B cell (primary cell): ENCODE results near the gene RGS14. TPM values are rescaled to one million over a fixed set of nuclear protein-coding genes. Genes with fewer than 3 reads are reported as not detected.

Source experiments
- ATAC-seq: fragments of 200-7000 bp; cut with Tn5 transposase; one replicate; pipeline ENCODE4 v1.10.0; 2021; ENCODE audit warnings: low read depth, mild to moderate bottlenecking, moderate number of reproducible peaks, moderate library complexity
- CTCF ChIA-PET: fragments of 350-600 bp; sonication (Branson Sonifier 250); formaldehyde crosslinking; loops from one replicate; lab custom pipeline; 2021; ENCODE audit warnings: antibody characterized with exemption, inconsistent platforms; lab: Charles Lee
- POLR2A ChIA-PET: fragments of 350-600 bp; sonication (Branson Sonifier 250); formaldehyde crosslinking; loops from one replicate; lab custom pipeline; 2021; ENCODE audit warnings: antibody characterized with exemption; lab: Charles Lee
- DNase-seq: peaks from one replicate; pipeline ENCODE4 v3.0.0; 2013
- H2AFZ ChIP-seq: 2 replicates; pipeline ENCODE4 v1.6.1; 2012; ENCODE audit warnings: mild to moderate bottlenecking, low read depth, low read length; ENCODE audit not compliant: insufficient read depth, poor library complexity, severe bottlenecking
- H3K27ac ChIP-seq, 2 donors: 1 replicate in 1 of 2; 2 replicates in 1 of 2; pipeline ENCODE4 v1.5.1; 2012 to 2013; ENCODE audit warnings: low read length in 2 of 2, mild to moderate bottlenecking in 2 of 2, moderate library complexity in 1 of 2
- H3K27me3 ChIP-seq, 4 experiments: fragments of 200-600 bp in 1 of 4; sonication (generic) in 1 of 4; replicated peaks in 1 of 4; 1 replicate in 2 of 4; 2 replicates in 2 of 4; pipeline versions ENCODE4 v1.6.1 to v1.7.0; 2013 to 2016; ENCODE audit warnings: low read length in 3 of 4, mild to moderate bottlenecking in 2 of 4, mixed read lengths in 1 of 4, moderate library complexity in 1 of 4; ENCODE audit not compliant: insufficient read depth in 4 of 4, control insufficient read depth in 3 of 4; ENCODE audit errors: control extremely low read depth in 1 of 4
- H3K36me3 ChIP-seq, 2 experiments: replicated peaks in 1 of 2; 1 replicate in 1 of 2; 2 replicates in 1 of 2; pipeline versions ENCODE4 v1.6.1 to v1.7.1; 2013; ENCODE audit warnings: low read length in 1 of 2; ENCODE audit not compliant: insufficient read depth in 2 of 2, control insufficient read depth in 1 of 2; ENCODE audit errors: control extremely low read depth in 1 of 2, extremely low read depth in 1 of 2
- H3K4me1 ChIP-seq, 2 donors: fragments of 200-600 bp in 1 of 2; sonication (generic) in 1 of 2; 1 replicate in 1 of 2; 2 replicates in 1 of 2; pipeline versions ENCODE4 v1.5.1 to v1.6.1; 2013 to 2017; ENCODE audit warnings: low read length in 2 of 2; ENCODE audit not compliant: control insufficient read depth in 2 of 2, insufficient read depth in 2 of 2
- H3K4me2 ChIP-seq: replicated peaks from 2 replicates; pipeline ENCODE3; 2012; ENCODE audit warnings: mild to moderate bottlenecking, low read depth, low read length; ENCODE audit not compliant: poor library complexity, severe bottlenecking
- H3K4me3 ChIP-seq, 5 experiments: fragments of 200-600 bp in 1 of 5; sonication (generic) in 1 of 5; 1 replicate in 3 of 5; 2 replicates in 2 of 5; pipeline versions ENCODE4 v1.5.1 to v1.7.0; 2011 to 2016; ENCODE audit warnings: low read length in 4 of 5, mild to moderate bottlenecking in 4 of 5, low read depth in 2 of 5, control low read depth in 1 of 5, moderate library complexity in 1 of 5; ENCODE audit not compliant: insufficient read depth in 1 of 5; ENCODE audit errors: control extremely low read depth in 1 of 5, extremely low read depth in 1 of 5
- H3K79me2 ChIP-seq: fragments of 200-600 bp; sonication (generic); one replicate; pipeline ENCODE4 v1.6.0; 2016; ENCODE audit warnings: low read length; ENCODE audit not compliant: control insufficient read depth, insufficient read depth
- H3K9ac ChIP-seq: fragments of 200-600 bp; sonication (generic); 2 replicates; pipeline ENCODE4 v1.6.1; 2017; ENCODE audit warnings: mild to moderate bottlenecking, low read length, moderate library complexity
- H3K9me3 ChIP-seq, 3 donors: one replicate each; pipeline versions ENCODE4 v1.6.1 to v1.7.1; 2013; ENCODE audit warnings: low read length in 2 of 3; ENCODE audit not compliant: control insufficient read depth in 2 of 3, insufficient read depth in 1 of 3; ENCODE audit errors: control extremely low read depth in 1 of 3
- H4K20me1 ChIP-seq: 2 replicates; pipeline ENCODE4 v1.6.0; 2012; ENCODE audit warnings: mild to moderate bottlenecking, low read length; ENCODE audit not compliant: insufficient read depth, control insufficient read depth, poor library complexity, severe bottlenecking
- H3K27ac Mint-ChIP-seq: one replicate; pipeline ENCODE4 v1.8.0; 2021; ENCODE audit warnings: mixed read lengths
- H3K27me3 Mint-ChIP-seq: one replicate; pipeline ENCODE4 v1.8.0; 2021; ENCODE audit warnings: mixed read lengths
- H3K4me1 Mint-ChIP-seq: one replicate; pipeline ENCODE4 v1.8.0; 2021; ENCODE audit warnings: mixed read lengths
- H3K4me3 Mint-ChIP-seq: one replicate; pipeline ENCODE4 v1.8.0; 2021; ENCODE audit warnings: mixed read lengths
- H3K9me3 Mint-ChIP-seq: one replicate; pipeline ENCODE4 v1.8.0; 2022; ENCODE audit warnings: mixed read lengths; ENCODE audit not compliant: insufficient read depth
- CTCF ChIP-seq: fragments of 200-600 bp; IDR thresholded peaks from one replicate; pipeline ENCODE4 v1.8.0; 2022; ENCODE audit warnings: antibody characterized with exemption, mild to moderate bottlenecking
- EZH2 ChIP-seq: IDR thresholded peaks from 2 replicates; pipeline ENCODE4 v1.6.1; 2012; ENCODE audit warnings: borderline replicate concordance, low read depth, mild to moderate bottlenecking, moderate library complexity, low read length; ENCODE audit not compliant: insufficient read depth, poor library complexity, severe bottlenecking
- WGBS: methylation state at CpG from one replicate; pipeline ENCODE4 v1.1.5; 2013; ENCODE audit warnings: missing lambda C conversion rate; ENCODE audit not compliant: insufficient coverage; 5-methylcytosine and 5-hydroxymethylcytosine counted together
- intact Hi-C: fragments of 100-400 bp; cut with micrococcal nuclease; formaldehyde crosslinking; loops from one replicate; pipeline ENCODE4 v1.10.0; 2022
- polyA plus RNA-seq: library from polyadenylated mRNA; depleted of rRNA; stranded (reverse); fragments of >200 nt; gene quantifications from 2 replicates; pipeline ENCODE4 v1.2.3, GENCODE V29; 2012
- total RNA-seq, 2 donors: library from RNA; stranded (reverse); fragments of 120-200 nt in 1 of 2; gene quantifications; 1 replicate in 1 of 2; 2 replicates in 1 of 2; pipeline versions ENCODE4 v1.2.3 to v1.2.4, GENCODE V29; 2013 to 2022

RGS14 gene
- total and polyA plus RNA-seq, 2 donors (not counting 1 experiment from before 2014, with no cell fraction given): 85.8 to 184 TPM

DNA sequence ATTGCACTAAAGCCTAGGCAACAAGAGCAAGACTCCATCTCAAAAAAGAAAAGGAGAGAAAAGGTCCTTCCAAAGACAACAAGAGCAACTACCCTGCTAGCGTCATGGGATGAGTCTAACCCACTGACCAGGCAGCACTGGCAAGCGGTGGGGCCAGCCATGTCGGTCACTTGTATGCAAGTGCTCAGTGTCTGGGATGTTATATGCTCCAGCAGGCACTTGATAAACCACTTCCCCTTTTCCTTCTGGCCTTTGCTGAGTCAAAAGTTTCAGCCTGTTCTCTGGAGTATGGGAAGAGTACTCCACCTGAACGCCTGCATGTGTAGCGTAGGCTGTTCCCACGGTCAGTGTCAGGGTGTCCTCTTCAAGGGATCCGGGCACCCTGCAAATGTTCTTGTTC, 36.8 kb upstream of the RGS14 start:
- peak overlapping the region; percentile 34 for H3K4me2 ChIP-seq
- Mint-ChIP-seq H3K27ac (peak overlapping the region; percentile 7), H3K4me3 (no peak overlapping the region), H3K9me3 (no peaks in the 10 kb centered on the region), H3K27me3 (no peaks in the 10 kb centered on the region), H3K4me1 (peaks cover 23% of the 10 kb centered on the region)
- DNase-seq: peak; percentile 55
- TF ChIP-seq CTCF (no peak), EZH2 (no peak)
- H3K36me3 ChIP-seq: peaks cover 0 to 3% of the 10 kb centered on the region in 2 experiments
- no peak overlapping the region for H3K27ac ChIP-seq
- no peaks in the 10 kb centered on the region for H3K27me3 ChIP-seq
- H3K9me3 ChIP-seq: no peaks in the 10 kb centered on the region
- H3K4me1 ChIP-seq: peaks cover 6 to 12% of the 10 kb centered on the region in 2 donors
- ChIA-PET CTCF (interaction anchor here (1.2 to 1.6 kb wide), 3 partner anchors 10 to 83 kb away, joined by 3 to 4 read pairs (median 3); no protein-coding TSS in a partner anchor), POLR2A (interaction anchor here (0.7 to 1.1 kb wide), 2 partner anchors 31 to 231 kb away, joined by 3 to 15 read pairs; partner anchors contain the start of gene LMAN2)
- peaks cover 23% of the 10 kb centered on the region for H4K20me1 ChIP-seq
- WGBS: no CpG with 5 or more reads among the region's 7 CpGs
- no peak overlapping the region for H3K9ac ChIP-seq
- H3K4me3 ChIP-seq: no peak overlapping the region
- intact Hi-C loops: no loop called here
- peak; percentile 14 for ATAC-seq
- no peak overlapping the region for H2AFZ ChIP-seq
- peaks cover 13% of the 10 kb centered on the region for H3K79me2 ChIP-seq

DNA sequence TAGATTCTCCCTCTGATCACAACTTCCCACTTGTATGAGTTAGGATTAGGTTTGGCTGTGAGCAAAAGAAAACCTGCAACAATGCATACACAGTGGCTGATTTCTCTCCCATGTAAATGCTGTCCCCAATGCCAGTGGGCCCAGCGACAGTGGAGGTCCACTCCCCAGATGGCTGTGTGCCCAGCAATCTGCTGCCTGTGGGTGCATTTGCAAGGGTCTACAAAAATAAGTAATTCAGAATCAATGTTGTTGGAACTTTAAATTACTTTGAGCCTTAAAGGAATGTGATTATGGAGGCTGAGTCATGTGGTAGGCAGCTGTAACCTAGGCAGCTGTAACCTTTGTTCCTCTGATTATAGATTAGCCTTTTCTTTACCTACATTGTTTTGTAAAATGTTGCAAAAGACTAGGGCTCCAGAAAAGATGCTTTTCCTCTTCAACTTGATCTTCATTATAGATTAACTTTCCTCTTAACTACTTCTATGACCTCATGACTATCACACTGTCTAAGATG, 31.8 kb upstream of the RGS14 start:
- Histone ChIP-seq H3K27ac (no peak overlapping the region), H3K79me2 (peaks cover 9% of the 10 kb centered on the region), H3K9me3 (no peaks in the 10 kb centered on the region), H3K36me3 (peaks cover 4 to 12% of the 10 kb centered on the region in 2 experiments), H3K4me1 (peaks cover 5 to 6% of the 10 kb centered on the region in 2 donors), H3K9ac (no peak overlapping the region), H3K27me3 (no peaks in the 10 kb centered on the region), H4K20me1 (peaks cover 11% of the 10 kb centered on the region), H3K4me2 (no peak overlapping the region), H2AFZ (no peak overlapping the region), H3K4me3 (no peak overlapping the region)
- H3K4me1 Mint-ChIP-seq: peaks cover 12% of the 10 kb centered on the region
- TF ChIP-seq EZH2 (no peak), CTCF (no peak)
- H3K27ac Mint-ChIP-seq: no peak overlapping the region
- no peaks in the 10 kb centered on the region for H3K27me3 Mint-ChIP-seq
- no peak overlapping the region for H3K4me3 Mint-ChIP-seq
- no peak for DNase-seq
- H3K9me3 Mint-ChIP-seq: no peaks in the 10 kb centered on the region
- 100% methylated on average over 1 of the region's 1 CpG for WGBS
- intact Hi-C loops: no loop called here
- no peak for ATAC-seq
- CTCF ChIA-PET: no interaction called here
- POLR2A ChIA-PET: no interaction called here
